GM11168 (cell line): Measurements from ENCODE around the gene WDR20.
"Not testable (repeated sequence)": the region's sequence is repeated elsewhere in the genome, so short reads cannot be mapped to it uniquely, and the experiment has no call there.

Source experiments
- in situ Hi-C: fragments of 300-500 bp; cut with MboI; formaldehyde crosslinking; loops from one replicate; pipeline ENCODE4 v1.12.0; 2022; ENCODE audit warnings: low sequenced_read_pairs; ENCODE audit not compliant: unreplicated experiment

WDR20 gene

GRCh38 chr14:102139286-102140026, at the start of gene WDR20:
Gene WDR20 (plus strand): TSS chr14:102139897. CDS start chr14:102139924, 27 bp downstream.
- in situ Hi-C loops: no loop called here

GRCh38 chr14:102090713-102091112, 49.0 kb upstream of the WDR20 start:
- in situ Hi-C loops: no loop called here

GRCh38 chr14:102092806-102093205, 46.9 kb upstream of the WDR20 start:
- in situ Hi-C loops: no loop called here

- in situ Hi-C loops: no loop called here
These were observed 45.6 kb upstream of the WDR20 start for GRCh38 chr14:102094101-102094500.

- in situ Hi-C loops: no loop called here
These were observed 44.3 kb upstream of the WDR20 start for GRCh38 chr14:102095231-102095870.

- in situ Hi-C loops: no loop called here
These were observed 43.7 kb upstream of the WDR20 start for GRCh38 chr14:102095871-102096568.

- in situ Hi-C loops: no loop called here
These were observed 43.0 kb upstream of the WDR20 start for GRCh38 chr14:102096569-102097188.

GRCh38 chr14:102097441-102098135, 42.1 kb upstream of the WDR20 start:
- in situ Hi-C loops: no loop called here

- in situ Hi-C loops: no loop called here
These were observed 36.5 kb upstream of the WDR20 start for GRCh38 chr14:102103062-102103695.

GRCh38 chr14:102105369-102105768, 34.3 kb upstream of the WDR20 start:
- in situ Hi-C loops: no loop called here

GRCh38 chr14:102109332-102109731, 30.4 kb upstream of the WDR20 start:
- in situ Hi-C loops: not testable (repeated sequence)

GRCh38 chr14:102111101-102111500, 28.6 kb upstream of the WDR20 start:
- in situ Hi-C loops: no loop called here

- in situ Hi-C loops: no loop called here
These were observed 23.1 kb upstream of the WDR20 start for GRCh38 chr14:102116361-102117180.

- in situ Hi-C loops: no loop called here
These were observed 21.8 kb upstream of the WDR20 start for GRCh38 chr14:102117852-102118251.

- in situ Hi-C loops: no loop called here
These were observed 18.8 kb upstream of the WDR20 start for GRCh38 chr14:102120888-102121287.

- in situ Hi-C loops: no loop called here
These were observed 18.1 kb upstream of the WDR20 start for GRCh38 chr14:102121567-102121966.

- in situ Hi-C loops: no loop called here
These were observed 15.3 kb upstream of the WDR20 start for GRCh38 chr14:102124419-102124818.

- in situ Hi-C loops: no loop called here
These were observed 14.2 kb upstream of the WDR20 start for GRCh38 chr14:102125546-102125945.
